WTC11 (cell line): ENCODE results near the gene TCEAL4.

Source experiments
- FOXP1 ChIP-seq: sonication (generic); formaldehyde crosslinking; IDR thresholded peaks from 2 replicates; pipeline ENCODE4 v1.8.0; 2022; ENCODE audit warnings: missing genetic modification reagents, mild to moderate bottlenecking, moderate library complexity, borderline replicate concordance
- TF ChIP-seq, protein P1 (sequence below): fragments of 200-600 bp; IDR thresholded peaks from 2 replicates; pipeline ENCODE4 v1.8.0; 2022; ENCODE audit warnings: antibody characterized with exemption
- TF ChIP-seq, protein P2 (sequence below): sonication (generic); formaldehyde crosslinking; IDR thresholded peaks from 2 replicates; pipeline ENCODE4 v1.8.1; 2022; ENCODE audit warnings: low read depth, mild to moderate bottlenecking, moderate library complexity, missing genetic modification reagents, borderline replicate concordance
- TF ChIP-seq, protein P3 (sequence below): sonication (generic); formaldehyde crosslinking; IDR thresholded peaks from 2 replicates; pipeline ENCODE4 v1.8.0; 2022; ENCODE audit warnings: mild to moderate bottlenecking, missing genetic modification reagents

DNA sequence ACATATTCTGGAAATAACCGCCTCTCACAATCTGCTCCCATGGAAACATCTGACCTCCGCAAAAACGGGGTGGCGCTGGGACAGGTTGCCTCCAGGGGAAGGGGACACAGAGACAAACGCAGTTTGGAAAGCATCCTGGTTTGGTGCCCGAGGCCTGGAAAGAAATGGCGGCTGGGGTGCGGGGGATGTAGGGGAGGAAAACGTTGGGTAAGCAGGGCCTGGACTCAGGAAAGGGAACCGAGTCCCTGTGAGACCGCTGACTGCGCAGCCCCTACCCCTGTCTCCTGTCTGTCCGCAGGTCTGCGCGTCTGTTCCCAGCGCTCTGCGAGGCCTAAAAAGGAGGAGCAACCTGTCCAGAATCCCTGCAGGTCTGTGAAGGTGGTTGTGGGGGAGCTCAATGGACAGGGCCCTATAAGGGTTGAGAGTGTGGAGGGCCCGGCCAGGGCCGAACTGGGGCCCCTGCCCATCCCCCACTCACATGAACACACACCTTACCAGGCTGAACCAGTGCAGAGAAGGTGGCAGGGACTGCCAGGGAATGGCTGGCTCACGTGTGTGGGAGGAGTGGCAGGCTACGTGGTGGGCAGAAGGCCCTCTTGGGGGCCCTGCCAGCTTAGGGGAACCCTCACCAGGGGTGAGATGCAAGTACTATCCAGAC is 23.1 kb downstream of the TCEAL4 start:
- TF ChIP-seq, protein P1, sequence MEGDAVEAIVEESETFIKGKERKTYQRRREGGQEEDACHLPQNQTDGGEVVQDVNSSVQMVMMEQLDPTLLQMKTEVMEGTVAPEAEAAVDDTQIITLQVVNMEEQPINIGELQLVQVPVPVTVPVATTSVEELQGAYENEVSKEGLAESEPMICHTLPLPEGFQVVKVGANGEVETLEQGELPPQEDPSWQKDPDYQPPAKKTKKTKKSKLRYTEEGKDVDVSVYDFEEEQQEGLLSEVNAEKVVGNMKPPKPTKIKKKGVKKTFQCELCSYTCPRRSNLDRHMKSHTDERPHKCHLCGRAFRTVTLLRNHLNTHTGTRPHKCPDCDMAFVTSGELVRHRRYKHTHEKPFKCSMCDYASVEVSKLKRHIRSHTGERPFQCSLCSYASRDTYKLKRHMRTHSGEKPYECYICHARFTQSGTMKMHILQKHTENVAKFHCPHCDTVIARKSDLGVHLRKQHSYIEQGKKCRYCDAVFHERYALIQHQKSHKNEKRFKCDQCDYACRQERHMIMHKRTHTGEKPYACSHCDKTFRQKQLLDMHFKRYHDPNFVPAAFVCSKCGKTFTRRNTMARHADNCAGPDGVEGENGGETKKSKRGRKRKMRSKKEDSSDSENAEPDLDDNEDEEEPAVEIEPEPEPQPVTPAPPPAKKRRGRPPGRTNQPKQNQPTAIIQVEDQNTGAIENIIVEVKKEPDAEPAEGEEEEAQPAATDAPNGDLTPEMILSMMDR, result no peak
- TF ChIP-seq, protein P2, sequence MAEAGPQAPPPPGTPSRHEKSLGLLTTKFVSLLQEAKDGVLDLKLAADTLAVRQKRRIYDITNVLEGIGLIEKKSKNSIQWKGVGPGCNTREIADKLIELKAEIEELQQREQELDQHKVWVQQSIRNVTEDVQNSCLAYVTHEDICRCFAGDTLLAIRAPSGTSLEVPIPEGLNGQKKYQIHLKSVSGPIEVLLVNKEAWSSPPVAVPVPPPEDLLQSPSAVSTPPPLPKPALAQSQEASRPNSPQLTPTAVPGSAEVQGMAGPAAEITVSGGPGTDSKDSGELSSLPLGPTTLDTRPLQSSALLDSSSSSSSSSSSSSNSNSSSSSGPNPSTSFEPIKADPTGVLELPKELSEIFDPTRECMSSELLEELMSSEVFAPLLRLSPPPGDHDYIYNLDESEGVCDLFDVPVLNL, result no peak
- TF ChIP-seq, protein P3, sequence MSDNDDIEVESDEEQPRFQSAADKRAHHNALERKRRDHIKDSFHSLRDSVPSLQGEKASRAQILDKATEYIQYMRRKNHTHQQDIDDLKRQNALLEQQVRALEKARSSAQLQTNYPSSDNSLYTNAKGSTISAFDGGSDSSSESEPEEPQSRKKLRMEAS (CRISPR knock-in tag), result no peak
- no peak for TF ChIP-seq FOXP1
